Hepatocyte (in vitro differentiated cells): Measurements from ENCODE around the gene ANKS1B. TPM values are rescaled to one million over a fixed set of nuclear protein-coding genes. Genes with fewer than 3 reads are reported as not detected.

Experiments
- DNase-seq: peaks from one replicate; pipeline ENCODE4 v3.0.0-alpha.2; 2016; ENCODE audit warnings: low spot score
- H2AFZ ChIP-seq: fragments of 200-600 bp; sonication (generic); 2 replicates; pipeline ENCODE4 v1.6.0; 2016; ENCODE audit warnings: antibody characterized with exemption, mild to moderate bottlenecking
- H3K27ac ChIP-seq: fragments of 200-600 bp; sonication (generic); 2 replicates; pipeline ENCODE4 v1.5.1; 2016; ENCODE audit warnings: mild to moderate bottlenecking
- H3K27me3 ChIP-seq: fragments of 200-600 bp; sonication (generic); 2 replicates; pipeline ENCODE4 v1.6.1; 2016
- H3K36me3 ChIP-seq: fragments of 200-600 bp; sonication (generic); replicated peaks from 2 replicates; pipeline ENCODE4 v1.5.1; 2016; ENCODE audit warnings: low read depth; ENCODE audit not compliant: insufficient read depth
- H3K4me1 ChIP-seq: fragments of 200-600 bp; sonication (generic); 2 replicates; pipeline ENCODE4 v1.5.1; 2016; ENCODE audit warnings: mild to moderate bottlenecking, moderate library complexity; ENCODE audit not compliant: insufficient read depth
- H3K4me2 ChIP-seq: fragments of 200-600 bp; sonication (generic); 2 replicates; pipeline ENCODE4 v1.6.0; 2016
- H3K4me3 ChIP-seq: fragments of 200-600 bp; sonication (generic); 2 replicates; pipeline ENCODE4 v1.5.1; 2016; ENCODE audit warnings: mild to moderate bottlenecking
- H3K79me2 ChIP-seq: fragments of 200-600 bp; sonication (generic); 2 replicates; pipeline ENCODE4 v1.6.0; 2017; ENCODE audit warnings: mild to moderate bottlenecking
- H3K9me2 ChIP-seq: fragments of 200-600 bp; sonication (generic); replicated peaks from 2 replicates; pipeline ENCODE4 v1.6.0; 2017; ENCODE audit warnings: mild to moderate bottlenecking; ENCODE audit not compliant: insufficient read depth
- H3K9me3 ChIP-seq: fragments of 200-600 bp; sonication (generic); 2 replicates; pipeline ENCODE4 v1.5.1; 2016; ENCODE audit warnings: low read depth, mild to moderate bottlenecking
- H4K20me1 ChIP-seq: fragments of 200-600 bp; sonication (generic); 2 replicates; pipeline ENCODE4 v1.6.0; 2016; ENCODE audit warnings: mild to moderate bottlenecking; ENCODE audit not compliant: insufficient read depth, poor library complexity, severe bottlenecking
- EZH2 ChIP-seq: fragments of 200-600 bp; sonication (generic); IDR thresholded peaks from 2 replicates; pipeline ENCODE4 v1.6.1; 2016; ENCODE audit warnings: antibody characterized with exemption, mild to moderate bottlenecking, borderline replicate concordance
- EZH2phosphoT487 ChIP-seq: fragments of 200-600 bp; sonication (generic); IDR thresholded peaks from one replicate; pipeline ENCODE4 v1.6.1; 2018; ENCODE audit warnings: antibody characterized with exemption, mild to moderate bottlenecking, low read depth, moderate library complexity; ENCODE audit not compliant: unreplicated experiment, severe bottlenecking
- WGBS: methylation state at CpG from one replicate; pipeline ENCODE4 v1.1.6; 2016; ENCODE audit warnings: low lambda C conversion rate; ENCODE audit errors: missing lambda C conversion rate; 5-methylcytosine and 5-hydroxymethylcytosine counted together
- polyA plus RNA-seq: library from polyadenylated mRNA; unstranded; fragments of >200 nt; fragmentation: Nextera tagmentation; extraction: Ambion mirVana; gene quantifications from 2 replicates; pipeline ENCODE4 v1.2.1, GENCODE V29; 2016
- total RNA-seq: library from RNA; depleted of rRNA; stranded (reverse); fragments of >200 nt; gene quantifications from 2 replicates; pipeline ENCODE4 v1.2.3, GENCODE V29; 2014
- TF ChIP-seq, protein P1 (sequence below): fragments of 200-600 bp; sonication (generic); IDR thresholded peaks from 2 replicates; pipeline ENCODE4 v1.5.1; 2016; ENCODE audit warnings: antibody characterized with exemption, mild to moderate bottlenecking; ENCODE audit not compliant: poor library complexity

The ANKS1B gene
- total and polyA plus RNA-seq, 2 experiments from 2014 or later = 1.6 to 2.2 TPM

DNA sequence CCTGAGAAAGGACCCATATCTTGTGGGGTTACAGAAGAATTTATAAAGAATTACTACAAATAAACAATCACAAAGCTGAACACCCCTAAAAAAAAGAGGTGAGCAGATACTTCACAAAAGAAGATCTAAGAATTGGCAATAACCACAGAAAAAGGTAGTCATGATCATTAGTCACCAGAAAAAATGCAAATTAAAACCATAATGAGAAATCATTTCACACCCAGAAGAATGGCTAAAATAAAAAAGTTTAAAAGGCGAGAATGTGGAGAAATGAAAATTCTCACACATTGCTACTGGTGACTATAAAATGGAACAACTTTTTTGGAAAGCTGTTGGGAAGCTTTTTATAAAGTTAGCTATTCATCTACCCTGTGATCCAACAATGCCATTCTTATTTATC lies 545.3 kb downstream of the ANKS1B start:
- Histone ChIP-seq H3K4me1 (no peaks in the 10 kb centered on the region), H3K27me3 (no peaks in the 10 kb centered on the region), H3K36me3 (no peaks in the 10 kb centered on the region), H3K27ac (no peak overlapping the region), H3K9me3 (no peaks in the 10 kb centered on the region), H4K20me1 (no peaks in the 10 kb centered on the region), H2AFZ (no peak overlapping the region), H3K79me2 (no peaks in the 10 kb centered on the region), H3K4me3 (no peak overlapping the region), H3K9me2 (no peaks in the 10 kb centered on the region), H3K4me2 (no peak overlapping the region)
- WGBS = 94% methylated on average over 1 of the region's 1 CpG
- DNase-seq = no peak
- TF ChIP-seq EZH2phosphoT487 (no peak), EZH2 (no peak)
- TF ChIP-seq, protein P1, sequence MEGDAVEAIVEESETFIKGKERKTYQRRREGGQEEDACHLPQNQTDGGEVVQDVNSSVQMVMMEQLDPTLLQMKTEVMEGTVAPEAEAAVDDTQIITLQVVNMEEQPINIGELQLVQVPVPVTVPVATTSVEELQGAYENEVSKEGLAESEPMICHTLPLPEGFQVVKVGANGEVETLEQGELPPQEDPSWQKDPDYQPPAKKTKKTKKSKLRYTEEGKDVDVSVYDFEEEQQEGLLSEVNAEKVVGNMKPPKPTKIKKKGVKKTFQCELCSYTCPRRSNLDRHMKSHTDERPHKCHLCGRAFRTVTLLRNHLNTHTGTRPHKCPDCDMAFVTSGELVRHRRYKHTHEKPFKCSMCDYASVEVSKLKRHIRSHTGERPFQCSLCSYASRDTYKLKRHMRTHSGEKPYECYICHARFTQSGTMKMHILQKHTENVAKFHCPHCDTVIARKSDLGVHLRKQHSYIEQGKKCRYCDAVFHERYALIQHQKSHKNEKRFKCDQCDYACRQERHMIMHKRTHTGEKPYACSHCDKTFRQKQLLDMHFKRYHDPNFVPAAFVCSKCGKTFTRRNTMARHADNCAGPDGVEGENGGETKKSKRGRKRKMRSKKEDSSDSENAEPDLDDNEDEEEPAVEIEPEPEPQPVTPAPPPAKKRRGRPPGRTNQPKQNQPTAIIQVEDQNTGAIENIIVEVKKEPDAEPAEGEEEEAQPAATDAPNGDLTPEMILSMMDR = no peak

DNA sequence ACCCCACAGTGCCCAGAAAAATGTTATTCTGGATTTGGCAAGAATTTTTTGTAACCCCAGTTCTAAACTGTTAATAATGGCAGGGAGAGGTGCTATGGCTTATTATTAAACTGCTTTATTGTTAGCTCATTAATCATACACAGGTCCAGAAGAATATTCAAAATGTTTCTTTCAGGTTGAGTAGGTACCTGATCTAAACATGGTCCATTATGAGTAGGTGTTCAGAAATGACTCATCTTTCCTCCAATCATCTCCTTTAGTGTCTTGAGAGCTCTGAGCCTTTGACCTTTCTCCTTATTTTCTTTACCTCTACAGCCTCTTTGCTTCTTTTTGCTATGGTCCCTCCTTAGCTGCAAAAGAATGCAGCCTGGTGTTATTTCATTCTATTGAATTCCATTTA lies 548.2 kb downstream of the ANKS1B start:
- Histone ChIP-seq H4K20me1 (no peaks in the 10 kb centered on the region), H3K27me3 (no peaks in the 10 kb centered on the region), H3K9me3 (no peaks in the 10 kb centered on the region), H3K4me2 (no peak overlapping the region), H3K9me2 (no peaks in the 10 kb centered on the region), H2AFZ (no peak overlapping the region), H3K79me2 (no peaks in the 10 kb centered on the region), H3K36me3 (no peaks in the 10 kb centered on the region), H3K27ac (no peak overlapping the region), H3K4me1 (no peaks in the 10 kb centered on the region), H3K4me3 (no peak overlapping the region)
- no peak for TF ChIP-seq EZH2
- no peak for DNase-seq

DNA sequence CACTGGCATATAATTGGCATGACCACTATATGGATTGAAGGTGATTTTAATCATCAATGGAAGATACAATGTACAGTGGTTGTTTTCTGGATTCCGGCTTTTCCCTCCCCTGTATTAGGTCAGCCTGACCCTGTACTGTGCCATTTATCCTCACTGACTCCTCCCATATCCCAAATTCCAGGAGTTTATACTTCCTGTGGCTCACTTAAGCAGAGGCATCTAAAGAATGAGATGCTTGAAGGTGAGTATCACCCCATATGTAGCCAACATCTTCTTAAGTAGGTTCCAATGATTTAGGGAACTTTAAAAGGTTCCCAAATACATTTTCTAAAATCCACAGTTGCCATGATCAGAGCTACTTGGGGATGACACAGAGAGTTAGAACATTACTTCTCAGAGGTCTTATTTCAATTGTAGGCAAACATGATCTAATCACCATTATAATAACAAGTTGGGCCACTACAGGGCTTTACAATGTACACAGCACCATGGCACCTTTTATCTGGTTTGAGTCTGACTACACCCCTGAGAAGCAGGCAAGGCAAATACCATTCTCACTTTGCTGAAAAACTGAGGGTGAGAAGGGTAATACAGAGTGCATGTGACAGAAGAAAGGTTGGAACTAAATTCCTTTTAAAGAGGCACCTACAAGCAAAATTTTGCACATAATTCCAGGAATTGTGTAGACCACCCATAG lies 549.5 kb downstream of the ANKS1B start:
- H3K9me3 ChIP-seq = no peaks in the 10 kb centered on the region
- H2AFZ ChIP-seq = no peak overlapping the region
- TF ChIP-seq, protein P1 = no peak
- no peak for TF ChIP-seq EZH2
- TF ChIP-seq EZH2phosphoT487 = no peak
- no peak overlapping the region for H3K4me2 ChIP-seq
- H3K79me2 ChIP-seq = no peaks in the 10 kb centered on the region
- H3K9me2 ChIP-seq = no peaks in the 10 kb centered on the region
- no peaks in the 10 kb centered on the region for H3K27me3 ChIP-seq
- 82% methylated on average over 1 of the region's 1 CpG for WGBS
- H3K4me3 ChIP-seq = no peak overlapping the region
- H3K36me3 ChIP-seq = no peaks in the 10 kb centered on the region
- no peaks in the 10 kb centered on the region for H4K20me1 ChIP-seq
- H3K4me1 ChIP-seq = no peaks in the 10 kb centered on the region
- no peak for DNase-seq
- H3K27ac ChIP-seq = no peak overlapping the region

DNA sequence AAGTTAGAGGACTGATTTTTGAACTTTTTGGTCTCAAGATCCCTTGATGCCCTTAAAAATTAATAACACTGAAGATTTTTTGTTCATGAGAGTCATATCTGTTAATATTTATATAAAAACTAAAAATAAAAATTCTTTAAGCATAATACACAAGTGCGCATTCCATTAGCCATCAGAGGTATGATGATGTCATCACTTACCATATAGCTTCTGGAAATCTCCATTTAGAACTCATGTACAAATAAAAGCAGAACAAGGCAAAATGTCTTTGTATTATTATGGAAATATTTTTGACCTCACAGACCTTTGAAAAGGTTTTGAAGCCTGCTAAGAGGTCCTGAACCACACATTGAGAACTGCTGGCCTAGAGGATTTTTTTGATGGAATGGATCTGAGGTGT lies 551.6 kb downstream of the ANKS1B start:
- TF ChIP-seq EZH2phosphoT487 = no peak
- TF ChIP-seq, protein P1 = no peak
- TF ChIP-seq EZH2 = no peak
- 100% methylated on average over 1 of the region's 1 CpG for WGBS

More for the DNA sequence above, 551.6 kb downstream of the ANKS1B start:
- Histone ChIP-seq H3K4me2 (no peak overlapping the region), H4K20me1 (no peaks in the 10 kb centered on the region), H3K27me3 (no peaks in the 10 kb centered on the region), H3K4me3 (no peak overlapping the region), H3K9me2 (no peaks in the 10 kb centered on the region), H3K27ac (no peak overlapping the region), H2AFZ (no peak overlapping the region), H3K9me3 (no peaks in the 10 kb centered on the region), H3K79me2 (no peaks in the 10 kb centered on the region), H3K4me1 (no peaks in the 10 kb centered on the region), H3K36me3 (no peaks in the 10 kb centered on the region)
- DNase-seq = no peak
